ENCODE data around the gene NUDT15.
A peak's percentile ranks its signal among the peaks of the same experiment; 100 is the strongest.
"Not testable (repeated sequence)": the region's sequence is repeated elsewhere in the genome, so short reads cannot be mapped to it uniquely, and the experiment has no call there.

The NUDT15 gene

DNA sequence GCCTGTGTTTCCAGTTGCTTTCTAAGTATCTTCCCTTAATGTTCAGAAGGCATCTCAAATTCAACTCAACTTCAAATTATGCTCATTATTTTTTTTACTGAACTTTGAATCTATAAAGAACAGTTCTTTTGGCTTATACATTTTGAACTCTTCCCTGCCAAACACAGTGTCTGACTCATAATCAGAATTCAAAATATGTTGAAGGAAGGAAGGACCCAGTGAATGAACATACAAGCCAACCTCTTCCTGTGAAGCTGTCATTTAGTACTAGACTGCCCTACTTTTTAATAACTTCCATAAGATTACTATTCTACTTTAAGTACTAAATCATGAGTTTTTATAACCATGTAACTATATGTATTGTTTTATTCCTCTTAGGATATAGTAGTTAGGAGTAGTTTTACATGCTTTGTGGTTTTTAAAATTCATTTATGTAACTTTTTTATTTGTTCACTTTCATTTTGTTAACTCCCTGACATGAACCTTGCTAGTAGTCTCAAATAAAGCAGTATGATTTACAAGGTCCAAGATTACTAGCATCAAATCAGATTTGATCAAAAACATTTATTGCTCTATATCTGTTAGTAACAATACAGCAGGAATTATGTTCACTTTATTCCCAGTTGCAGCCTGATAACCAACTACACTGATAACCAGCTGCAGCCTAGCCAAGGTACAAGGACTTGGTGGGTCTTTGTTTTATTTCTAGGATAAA lies 6.4 kb downstream of the NUDT15 start:
- DNase-seq: no peak

DNA sequence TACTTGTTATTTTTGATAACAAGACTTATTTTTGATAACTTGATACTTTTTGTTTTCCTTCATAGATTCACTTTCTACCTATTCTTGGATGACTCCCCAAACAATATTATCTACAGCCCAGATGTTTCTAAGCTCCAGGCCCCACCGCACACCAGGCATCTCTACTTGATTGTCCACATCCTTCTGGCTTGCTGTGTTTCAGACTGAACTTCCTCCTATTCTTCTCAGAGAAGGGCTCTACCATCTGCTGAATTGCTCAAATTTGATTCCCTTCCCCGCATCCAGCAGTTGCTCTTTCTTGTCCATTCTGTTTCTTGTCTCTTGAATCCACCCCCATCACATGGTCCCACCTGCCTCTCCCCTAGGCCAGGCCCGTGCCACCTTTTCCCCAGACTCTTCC lies 13.0 kb downstream of the NUDT15 start:
- DNase-seq: no peak

DNA sequence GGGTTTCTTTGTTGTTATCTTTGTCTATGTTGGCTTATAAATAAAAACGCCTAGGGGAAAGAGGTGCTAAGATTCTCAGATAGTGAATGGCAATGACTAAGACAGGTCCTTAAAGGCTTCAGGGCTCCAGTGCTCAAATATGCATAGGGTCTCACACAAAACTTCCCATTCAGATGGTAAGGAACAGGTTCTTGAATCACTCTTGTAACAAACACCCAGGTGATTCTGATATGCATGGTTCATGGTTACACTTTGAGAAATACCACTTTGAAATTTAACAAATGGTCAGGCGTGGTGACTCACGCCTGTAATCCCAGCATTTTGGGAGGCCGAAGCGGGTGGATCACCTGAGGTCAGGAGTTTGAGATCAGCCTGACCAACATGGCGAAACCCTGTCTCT lies 17.1 kb downstream of the NUDT15 start:
- no peak for DNase-seq

DNA sequence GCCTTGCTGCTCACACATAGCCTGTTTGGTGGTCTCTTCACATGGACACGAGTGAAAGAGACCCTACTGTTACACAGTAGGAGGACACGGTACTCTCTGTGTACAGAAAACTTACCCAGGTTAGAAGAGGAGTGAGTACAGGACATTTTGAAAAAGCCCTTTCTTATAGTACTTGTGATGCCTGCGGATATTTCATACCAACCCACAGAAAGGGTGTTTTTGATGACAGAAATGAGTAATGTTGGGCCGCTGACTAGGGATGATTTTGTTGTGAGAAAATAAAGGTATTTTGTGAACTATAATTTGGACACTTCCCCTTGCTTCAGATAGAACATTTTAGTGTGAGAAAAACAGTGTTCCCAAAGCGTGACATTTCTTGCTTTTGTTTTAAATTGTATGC lies 18.2 kb downstream of the NUDT15 start:
- DNase-seq: no peak

DNA sequence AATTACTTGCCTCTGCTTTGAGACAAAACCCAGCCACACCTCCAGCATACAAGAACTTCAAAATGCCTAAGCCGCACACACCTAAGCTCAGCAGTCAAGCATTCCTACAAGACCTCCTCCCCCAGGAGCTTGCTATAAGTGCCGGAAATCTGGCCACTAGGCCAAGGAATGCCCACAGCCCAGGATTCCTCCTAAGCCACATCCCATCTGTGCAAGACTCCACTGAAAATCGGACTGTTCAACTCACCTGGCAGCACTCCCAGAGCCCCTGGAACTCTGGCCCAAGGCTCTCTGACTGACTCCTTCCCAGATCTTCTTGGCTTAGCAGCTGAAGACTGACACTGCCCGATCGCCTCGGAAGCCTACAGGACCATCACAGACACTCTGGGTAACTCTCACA lies 21.0 kb downstream of the NUDT15 start:
- DNase-seq: not testable (repeated sequence)

DNA sequence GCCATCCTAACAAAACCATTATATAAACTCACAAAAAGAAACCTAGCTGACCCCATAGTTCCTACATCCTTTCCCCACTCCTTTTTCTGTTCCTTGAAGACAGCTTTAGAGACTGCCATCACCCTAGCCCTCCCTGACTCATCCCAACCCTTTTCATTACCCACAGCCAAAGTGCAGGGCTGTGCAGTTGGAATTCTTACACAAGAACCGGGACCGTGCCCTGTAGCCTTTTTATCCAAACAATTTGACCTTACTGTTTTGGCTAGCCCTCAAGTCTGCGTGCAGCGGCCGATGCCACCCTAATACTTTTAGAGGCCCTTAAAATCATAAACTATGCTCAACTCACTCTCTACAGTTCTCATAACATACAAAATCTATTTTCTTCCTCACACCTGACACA lies 22.4 kb downstream of the NUDT15 start:
- not testable (repeated sequence) for DNase-seq

DNA sequence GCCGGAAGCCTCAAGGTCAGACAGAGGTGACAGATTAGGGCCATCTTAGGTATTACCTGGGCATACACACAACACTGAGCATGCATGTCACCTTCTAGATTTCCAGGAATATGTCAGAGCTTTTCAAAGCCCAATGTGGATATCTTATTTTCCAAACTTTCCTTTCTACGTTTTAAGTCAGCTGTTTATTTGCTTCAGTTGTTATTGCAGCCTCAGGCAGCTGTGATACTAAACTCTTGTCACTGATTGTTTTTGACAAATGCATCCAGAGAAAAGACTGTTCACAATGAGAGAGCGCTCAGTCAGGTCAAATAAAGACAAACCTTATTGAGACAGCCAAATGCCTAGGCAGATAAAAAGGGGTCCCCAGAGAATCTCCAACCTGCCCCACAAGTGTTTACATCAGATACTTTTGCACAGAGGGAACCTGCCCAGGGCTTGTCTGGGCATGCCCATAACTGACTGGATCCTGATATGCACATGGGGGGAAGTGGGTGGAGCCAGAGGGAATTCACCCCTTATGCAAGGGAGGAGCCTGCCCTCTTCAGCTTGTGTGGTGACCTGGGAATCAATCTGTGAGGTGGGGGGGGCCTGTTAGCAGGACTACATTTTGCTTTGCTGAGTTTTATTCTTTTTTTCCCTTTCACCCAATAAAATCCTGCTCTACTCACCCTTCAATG lies 28.9 kb downstream of the NUDT15 start:
- no peak for DNase-seq

DNA sequence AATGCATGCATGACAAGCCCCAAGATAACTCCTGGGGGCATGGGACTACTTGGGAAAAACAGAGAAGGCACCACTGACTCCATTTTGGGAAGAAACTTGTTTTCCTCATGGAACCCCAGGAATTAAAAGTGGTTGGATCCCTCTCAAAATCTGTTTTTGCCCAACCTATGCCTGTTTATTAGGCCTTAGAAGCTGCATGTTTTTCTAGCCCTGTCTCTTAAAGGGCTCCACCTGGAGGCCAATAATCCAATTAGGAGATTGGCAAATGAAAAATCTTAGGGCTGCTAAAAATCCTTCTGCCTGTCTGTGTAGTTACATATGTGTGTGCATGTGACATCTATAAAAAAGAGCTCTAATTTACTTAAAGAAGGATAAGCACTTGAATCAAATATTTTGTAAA lies 30.5 kb downstream of the NUDT15 start:
- no peak for DNase-seq

DNA sequence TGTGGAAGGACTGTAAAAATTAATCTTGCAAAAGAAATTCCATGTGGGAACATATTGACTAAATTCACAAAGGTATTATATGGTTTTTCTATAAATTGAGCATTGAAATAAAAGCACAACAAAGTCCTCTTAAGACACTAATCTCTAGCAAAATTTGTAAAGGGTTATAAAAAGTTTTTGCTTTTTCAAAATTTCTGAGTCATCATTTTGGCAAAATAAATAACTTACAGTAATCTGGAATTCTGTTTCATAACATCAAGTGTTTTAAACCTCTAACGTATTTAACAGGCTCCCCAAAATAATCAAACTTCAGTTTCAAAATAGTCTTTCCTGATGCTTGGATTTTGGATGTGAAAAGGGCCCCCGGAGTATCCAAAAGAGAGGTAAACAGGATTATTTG lies 31.4 kb downstream of the NUDT15 start:
- no peak for DNase-seq

DNA sequence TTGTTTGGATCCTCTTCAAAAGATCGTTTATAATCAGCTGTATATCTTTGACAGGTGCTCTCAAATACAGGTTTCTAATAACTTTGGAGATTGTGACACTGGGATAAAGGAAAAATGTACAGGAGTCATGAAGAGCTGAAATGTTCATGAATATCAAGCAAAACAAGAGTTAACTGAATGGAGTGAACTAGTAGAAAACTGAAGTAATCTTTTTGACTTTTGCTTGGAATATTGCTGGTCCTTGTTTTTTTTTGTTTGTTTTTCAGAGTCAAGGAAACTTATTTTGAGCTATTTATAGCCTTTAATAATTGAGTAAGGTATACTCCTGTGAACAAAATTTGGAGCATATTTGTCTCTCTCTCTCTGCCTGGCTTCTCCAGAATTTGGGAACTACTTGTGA lies 32.0 kb downstream of the NUDT15 start:
- no peak for DNase-seq

DNA sequence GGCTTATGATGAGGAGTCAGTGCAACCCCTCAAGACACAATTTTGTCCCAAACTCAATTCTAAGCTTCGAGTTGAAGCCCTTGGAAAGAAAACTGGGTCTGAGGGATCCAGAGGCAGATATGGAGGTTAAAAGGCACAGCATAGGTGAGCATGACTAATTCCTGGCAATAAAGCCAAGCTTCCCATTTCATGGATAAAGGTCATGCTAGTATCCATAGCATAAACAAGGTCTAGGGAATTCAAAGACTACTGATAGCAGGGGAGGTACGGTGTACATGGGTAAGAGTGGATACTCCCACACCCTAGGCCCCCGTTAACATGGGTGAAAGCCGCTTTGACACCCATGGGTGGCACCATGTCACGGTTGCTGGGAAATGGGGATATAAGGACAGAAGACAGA lies 33.4 kb downstream of the NUDT15 start:
- no peak for DNase-seq

DNA sequence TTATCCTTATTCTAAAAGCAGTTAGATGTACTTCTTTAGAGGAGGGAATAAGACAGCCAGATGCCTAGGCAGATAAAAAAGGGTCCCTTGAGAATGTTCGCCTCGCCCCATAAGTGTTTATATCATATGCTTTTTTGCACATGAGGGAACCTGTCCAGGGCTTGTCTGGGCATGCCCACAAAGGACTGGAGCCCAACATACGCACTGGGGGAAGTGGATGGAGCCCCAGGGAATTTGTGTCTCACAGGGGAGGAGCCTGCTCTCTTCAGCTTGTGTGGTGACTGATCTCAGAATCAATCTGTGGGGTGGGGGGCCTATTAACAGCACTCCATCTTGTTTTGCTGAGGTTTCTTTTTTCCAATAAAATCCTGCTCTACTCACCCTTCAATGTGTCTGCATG lies 34.8 kb downstream of the NUDT15 start:
- no peak for DNase-seq

DNA sequence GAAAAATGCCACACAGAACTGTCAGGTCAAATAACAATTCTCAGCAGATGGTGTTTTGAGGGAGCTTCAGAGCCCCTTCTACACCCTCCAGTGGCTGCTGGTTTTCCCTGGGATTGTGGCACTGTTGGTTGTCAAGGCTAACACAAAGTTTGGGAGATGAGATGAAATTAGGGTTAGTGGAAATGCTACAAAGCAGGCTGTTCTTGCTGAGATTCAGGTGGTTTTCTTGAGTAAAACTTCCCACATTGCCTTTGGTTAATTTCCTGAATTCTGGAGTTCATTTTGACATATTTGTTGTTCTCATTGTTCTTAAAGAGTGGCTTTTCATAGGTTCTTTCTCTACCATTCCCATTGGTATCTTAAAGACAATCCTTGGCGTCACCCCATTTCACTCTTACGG lies 35.3 kb downstream of the NUDT15 start:
- no peak for DNase-seq

DNA sequence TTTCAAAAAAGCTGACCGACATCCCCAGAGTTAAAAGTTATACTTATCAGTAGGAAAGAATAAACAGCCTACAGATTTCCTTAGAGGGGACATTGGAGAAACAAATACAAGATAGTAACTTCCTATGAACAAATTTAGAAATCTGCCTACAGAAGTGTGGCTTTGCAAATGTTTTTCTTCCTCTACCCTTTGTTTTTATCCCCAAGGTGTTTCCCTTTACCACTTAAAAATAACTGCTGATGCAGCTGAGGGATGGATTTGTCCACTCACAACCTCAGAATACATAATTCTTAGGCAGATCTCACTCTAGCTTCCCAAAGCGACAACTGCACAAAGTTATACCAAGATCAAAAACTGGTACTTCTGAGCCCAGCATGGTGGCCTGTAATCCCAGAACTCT lies 36.5 kb downstream of the NUDT15 start:
- DNase-seq: no peak

DNA sequence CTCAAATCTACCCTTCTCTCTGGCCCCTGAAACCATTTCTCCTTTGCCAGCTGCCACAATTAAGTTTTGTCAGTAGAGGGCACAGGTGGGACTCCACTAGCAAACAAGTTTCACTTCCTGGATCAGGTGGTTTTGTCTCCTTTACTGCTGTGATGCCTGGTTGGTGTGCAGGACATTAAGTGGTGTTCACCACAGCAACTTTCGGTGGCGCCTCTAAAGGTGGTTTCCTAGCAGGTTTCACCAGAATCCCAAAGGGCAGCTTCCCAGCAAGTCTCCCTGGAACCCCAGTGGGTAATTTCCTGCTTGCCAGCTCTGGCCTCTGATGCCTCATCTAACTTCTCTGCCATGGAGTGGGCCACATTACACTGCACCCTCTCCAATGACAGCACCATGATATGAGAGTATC lies 40.7 kb downstream of the NUDT15 start:
- DNase-seq: no peak

DNA sequence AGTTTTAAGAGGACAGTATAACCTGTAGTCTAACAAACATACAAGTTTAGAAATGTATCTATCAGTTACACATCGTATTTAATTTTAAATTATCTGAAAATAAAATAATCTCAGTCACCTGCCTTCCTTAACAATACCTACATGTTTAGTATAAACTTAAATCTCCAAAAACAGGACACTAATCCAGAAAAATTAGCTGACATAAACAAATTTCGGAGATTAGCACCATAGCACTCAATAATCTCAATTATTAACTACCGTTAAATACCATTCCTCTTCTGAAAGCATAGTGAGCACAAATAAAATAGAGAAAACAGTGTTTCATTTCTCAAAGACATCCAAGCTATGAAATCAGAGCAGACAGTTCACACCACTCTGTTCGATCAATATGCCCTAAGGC lies 44.2 kb downstream of the NUDT15 start:
- DNase-seq: no peak

DNA sequence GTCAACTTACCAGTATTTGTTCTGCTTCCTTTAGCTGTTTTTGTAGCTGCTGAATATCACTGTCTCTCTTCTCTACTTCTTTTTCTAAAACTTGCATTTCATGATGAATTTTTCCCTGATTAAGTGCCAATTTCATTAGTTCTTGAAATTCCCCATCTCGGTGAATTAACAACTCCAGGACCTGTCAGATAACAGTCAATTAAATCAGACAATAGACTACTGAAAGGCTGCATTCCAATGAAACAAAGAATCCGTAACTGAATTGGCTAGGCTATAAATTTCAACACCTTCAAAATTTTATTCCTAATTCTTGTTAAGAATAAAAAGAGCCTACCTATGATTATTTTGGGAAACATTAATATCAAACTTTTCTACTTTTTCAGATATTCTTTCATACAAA lies 48.7 kb downstream of the NUDT15 start:
- no peak for DNase-seq

DNA sequence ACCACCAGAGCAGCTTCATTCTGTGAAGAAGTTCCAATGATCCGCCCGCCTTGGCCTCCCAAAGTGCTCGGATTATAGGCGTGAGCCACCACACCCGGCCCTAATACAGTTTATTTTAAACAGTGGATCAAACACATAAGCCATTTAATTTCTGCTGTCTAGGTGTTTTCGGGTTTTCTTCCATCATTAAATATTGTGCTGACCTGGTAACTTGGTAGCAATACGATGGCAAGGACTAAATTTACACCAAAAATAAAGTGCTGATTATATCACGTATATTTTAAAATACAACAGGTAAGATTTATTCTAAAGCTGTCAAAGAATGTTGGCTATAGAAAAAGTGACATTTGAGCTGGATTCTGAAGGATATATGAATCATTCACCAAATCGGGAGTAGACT lies 56.1 kb downstream of the NUDT15 start:
- DNase-seq: no peak

DNA sequence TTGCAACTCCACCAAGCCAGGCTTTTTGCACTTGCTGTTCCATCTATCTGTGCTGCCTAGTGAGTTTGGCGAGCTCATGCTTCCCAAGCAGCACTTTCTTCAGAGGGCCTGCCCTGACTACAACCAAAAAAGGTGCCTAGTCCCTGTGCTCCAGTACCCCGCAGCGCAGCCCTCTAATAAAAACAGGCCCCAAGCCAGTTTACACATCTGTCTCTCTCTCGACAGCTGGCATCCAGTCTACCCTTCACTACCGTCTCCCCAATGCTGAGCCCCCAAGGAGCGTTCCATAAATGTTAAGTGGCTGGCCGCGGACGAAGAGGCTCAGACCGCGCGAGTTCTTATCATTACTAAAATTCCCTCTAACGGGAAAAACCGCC lies 56.9 kb downstream of the NUDT15 start:
- DNase-seq: no peak

DNA sequence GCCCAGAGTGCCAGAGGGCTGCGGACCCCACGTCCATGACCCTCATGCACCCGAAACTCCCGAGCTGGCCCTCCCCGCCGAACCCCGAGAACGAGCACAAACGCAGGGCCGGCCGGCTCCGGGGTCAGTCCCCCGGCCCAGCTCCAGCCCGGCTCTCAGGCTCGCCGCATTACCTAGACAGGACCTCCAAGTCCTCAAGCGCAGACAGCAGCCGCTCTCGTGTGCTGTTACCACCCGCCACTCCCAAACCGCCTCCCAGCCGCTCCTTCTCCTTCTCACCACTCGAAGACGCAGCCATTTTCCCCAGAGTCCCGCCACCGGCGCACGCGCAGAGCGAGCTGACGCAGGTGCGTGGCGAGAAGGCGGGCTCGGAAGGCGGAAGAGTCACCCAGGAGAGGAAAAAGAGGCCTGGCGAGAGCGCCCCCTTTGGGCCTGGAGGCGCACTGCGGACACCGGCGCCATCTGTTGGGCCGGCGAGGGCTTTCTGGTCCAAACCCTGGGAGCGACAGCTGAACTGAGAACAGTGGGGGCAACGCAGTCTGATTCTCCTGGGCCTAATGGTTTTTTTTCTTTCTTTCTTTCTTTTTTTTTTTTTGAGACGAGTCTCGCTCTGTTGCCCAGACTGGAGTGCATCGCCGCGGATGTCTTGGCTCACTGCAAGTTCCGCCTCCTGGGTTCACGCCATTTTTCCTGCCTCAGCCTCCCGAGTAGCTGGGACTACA lies 57.4 kb downstream of the NUDT15 start, which contains the start of gene MED4:
TSS of gene MED4 (minus strand) at position 324 of the 722 bp plus-strand sequence. CDS start at position 298, 26 bp downstream.
- DNase-seq: peak; percentile 88

DNA sequence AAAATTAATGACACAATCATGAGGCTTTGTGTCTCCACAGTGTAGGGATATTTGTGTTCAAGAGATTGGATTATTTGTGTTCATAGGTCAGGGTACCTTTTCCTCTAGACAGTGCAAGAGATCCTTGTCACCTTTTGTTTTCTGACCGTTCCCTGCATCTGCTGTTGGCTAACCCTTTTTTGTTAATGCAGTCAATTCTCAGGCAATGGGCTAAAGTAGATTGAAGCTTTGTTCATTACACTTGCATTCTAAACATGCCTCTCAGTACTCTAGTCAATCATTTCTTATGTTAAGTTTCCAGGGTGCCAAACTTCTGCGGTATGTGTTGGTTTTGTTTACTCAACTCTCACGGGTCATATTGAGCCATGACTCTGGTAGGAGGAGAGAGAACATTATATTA lies 59.1 kb downstream of the NUDT15 start:
- DNase-seq: no peak
